ENCODE data around the gene GTSE1. TPM values are rescaled to one million over a fixed set of nuclear protein-coding genes. Genes with fewer than 3 reads are reported as not detected.

GTSE1 gene
- polyA plus RNA-seq, 3 donors: 0.04 TPM; not detected in 2

DNA sequence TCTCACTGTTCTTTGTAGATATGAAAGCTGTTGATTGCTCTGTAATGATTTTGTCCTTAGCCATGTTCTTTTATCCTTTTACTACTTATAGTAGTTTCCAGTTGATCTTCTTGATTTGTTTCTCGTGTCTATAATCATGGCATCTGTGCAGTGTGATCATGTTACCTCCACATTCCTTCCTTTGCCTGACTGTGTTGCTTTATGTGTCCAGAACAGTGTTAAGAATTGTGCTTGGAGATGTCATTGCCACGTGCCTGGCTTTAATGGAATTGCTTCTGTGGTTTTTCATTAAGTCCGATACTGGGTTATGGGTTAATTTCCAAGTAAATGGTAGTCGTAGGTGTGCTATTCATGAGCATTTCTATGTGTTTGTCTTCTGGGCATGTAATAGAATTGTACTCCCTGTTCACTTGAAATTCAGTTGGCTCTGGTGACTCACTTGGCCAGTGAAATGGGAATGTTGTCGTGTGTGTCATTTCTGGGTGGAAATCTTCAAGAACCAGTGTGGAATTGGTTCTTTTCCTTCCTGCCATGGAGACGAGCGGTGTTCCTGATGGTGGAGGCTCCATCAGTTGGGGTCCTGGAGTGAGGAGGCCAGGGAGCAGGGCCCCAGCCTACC lies 6.8 kb downstream of the GTSE1 start:
- Histone ChIP-seq H3K27me3 (ENCODE audit: control insufficient read depth in 2 of 2, insufficient read depth in 2 of 2, low read length in 2 of 2) (no peaks in the 10 kb centered on the region), H3K9me3 (replicated peaks in 1 of 2; ENCODE audit: control insufficient read depth in 1 of 2, insufficient read depth in 1 of 2, low read length in 2 of 2) (no peaks in the 10 kb centered on the region), H3K36me3 (replicated peaks in 1 of 2; ENCODE audit: control insufficient read depth in 1 of 2, insufficient read depth in 2 of 2, low read length in 2 of 2) (peaks cover 21 to 55% of the 10 kb centered on the region in 2 donors), H3K4me2 (replicated peaks; ENCODE audit: extremely low read depth, low read length, poor library complexity, severe bottlenecking) (no peak overlapping the region), H3K4me1 (ENCODE audit: control insufficient read depth in 1 of 2, insufficient read depth in 2 of 2, low read length in 2 of 2) (no peaks in the 10 kb centered on the region), H3K9ac (ENCODE audit: insufficient read depth, low read length, poor library complexity, severe bottlenecking) (no peak overlapping the region), H2AFZ (ENCODE audit: insufficient read depth, low read depth, low read length, poor library complexity, severe bottlenecking) (no peak overlapping the region), H3K27ac (ENCODE audit: low read depth in 1 of 2, low read length in 2 of 2) (peak overlapping the region in 1 of 2 donors; percentile 14), H3K79me2 (ENCODE audit: insufficient read depth, low read length) (peaks cover 94% of the 10 kb centered on the region), H3K4me3 (replicated peaks in 1 of 3; ENCODE audit: low read depth in 2 of 3, low read length in 3 of 3) (no peak overlapping the region), H4K20me1 (ENCODE audit: insufficient read depth, low read length) (no peaks in the 10 kb centered on the region)
- intact Hi-C loops (cut with micrococcal nuclease): no loop called here
- H3K4me3 Mint-ChIP-seq: no peak overlapping the region
- H3K27ac Mint-ChIP-seq: peak overlapping the region in 1 of 7 donors; percentile 3
- no peak for TF ChIP-seq CTCF (IDR thresholded peaks at IDR 0.05)
- H3K27me3 Mint-ChIP-seq (ENCODE audit: low read depth in 3 of 3): peaks cover 0 to 2% (median 0%) of the 10 kb centered on the region in 3 donors
- WGBS (ENCODE audit: insufficient coverage): 96% methylated on average over 4 of the region's 7 CpGs
- H3K4me1 Mint-ChIP-seq: peaks cover 3% of the 10 kb centered on the region
- no peak for DNase-seq
- H3K36me3 Mint-ChIP-seq: peaks cover 28 to 68% of the 10 kb centered on the region in 2 donors
- peaks cover 0 to 2% (median 0%) of the 10 kb centered on the region in 7 donors for H3K9me3 Mint-ChIP-seq

GRCh38 chr22:46308283-46308988 lies 11.8 kb downstream of the GTSE1 start:
- Histone ChIP-seq H3K27ac (ENCODE audit: low read depth in 1 of 2, low read length in 2 of 2) (peak overlapping the region in 1 of 2 donors; percentile 6), H3K4me2 (replicated peaks; ENCODE audit: extremely low read depth, low read length, poor library complexity, severe bottlenecking) (no peak overlapping the region), H3K4me1 (ENCODE audit: control insufficient read depth in 1 of 2, insufficient read depth in 2 of 2, low read length in 2 of 2) (no peaks in the 10 kb centered on the region), H3K27me3 (ENCODE audit: control insufficient read depth in 2 of 2, insufficient read depth in 2 of 2, low read length in 2 of 2) (no peaks in the 10 kb centered on the region), H4K20me1 (ENCODE audit: insufficient read depth, low read length) (no peaks in the 10 kb centered on the region), H3K9me3 (replicated peaks in 1 of 2; ENCODE audit: control insufficient read depth in 1 of 2, insufficient read depth in 1 of 2, low read length in 2 of 2) (no peaks in the 10 kb centered on the region), H2AFZ (ENCODE audit: insufficient read depth, low read depth, low read length, poor library complexity, severe bottlenecking) (no peak overlapping the region), H3K4me3 (replicated peaks in 1 of 3; ENCODE audit: low read depth in 2 of 3, low read length in 3 of 3) (no peak overlapping the region), H3K36me3 (replicated peaks in 1 of 2; ENCODE audit: control insufficient read depth in 1 of 2, insufficient read depth in 2 of 2, low read length in 2 of 2) (peaks cover 28 to 69% of the 10 kb centered on the region in 2 donors), H3K79me2 (ENCODE audit: insufficient read depth, low read length) (peaks cover 73% of the 10 kb centered on the region), H3K9ac (ENCODE audit: insufficient read depth, low read length, poor library complexity, severe bottlenecking) (no peak overlapping the region)
- Mint-ChIP-seq H3K27ac (peak overlapping the region in 4 of 7 donors; percentile 6 to 67 (median 46)), H3K27me3 (ENCODE audit: low read depth in 3 of 3) (peaks cover 0 to 2% (median 0%) of the 10 kb centered on the region in 3 donors), H3K4me1 (no peaks in the 10 kb centered on the region), H3K4me3 (no peak overlapping the region), H3K36me3 (peaks cover 30 to 66% of the 10 kb centered on the region in 2 donors), H3K9me3 (peaks cover 0 to 2% (median 0%) of the 10 kb centered on the region in 7 donors)
- intact Hi-C loops (cut with micrococcal nuclease): no loop called here
- WGBS (ENCODE audit: insufficient coverage): 96% methylated on average over 14 of the region's 23 CpGs
- DNase-seq: no peak
- TF ChIP-seq CTCF (IDR thresholded peaks at IDR 0.05): no peak
